ENCODE data around the gene PRRT4.
A peak's percentile ranks its signal among the peaks of the same experiment; 100 is the strongest.

GRCh38 chr7:128347647-128348097, 13.8 kb downstream of the PRRT4 start:
- peak; percentile 71 to 91 for TF ChIP-seq CTCF (conservative IDR thresholded peaks at IDR 0.05; ENCODE audit: low read depth in 2 of 2)
- no peak for TF ChIP-seq POLR2AphosphoS5 (IDR thresholded peaks at IDR 0.05; ENCODE audit: low read depth)
- no peak for TF ChIP-seq EZH2 (IDR thresholded peaks at IDR 0.05; ENCODE audit: low read depth, unreplicated experiment)
- TF ChIP-seq REST (IDR thresholded peaks at IDR 0.05; ENCODE audit: unreplicated experiment): no peak
- no peak for TF ChIP-seq EZH2phosphoT487 (IDR thresholded peaks at IDR 0.05; ENCODE audit: unreplicated experiment)
- no peak for TF ChIP-seq ETS1 (IDR thresholded peaks at IDR 0.05)
